ENCODE data around the gene TFIP11. TPM values are rescaled to one million over a fixed set of nuclear protein-coding genes. Genes with fewer than 3 reads are reported as not detected.

Gene TFIP11
- total and polyA plus RNA-seq, 10 of the 15 experiments (the other 5 are each of a cell fraction or from before 2014, with no cell fraction given), result 14.2 to 43.3 (median 31.9) TPM

DNA sequence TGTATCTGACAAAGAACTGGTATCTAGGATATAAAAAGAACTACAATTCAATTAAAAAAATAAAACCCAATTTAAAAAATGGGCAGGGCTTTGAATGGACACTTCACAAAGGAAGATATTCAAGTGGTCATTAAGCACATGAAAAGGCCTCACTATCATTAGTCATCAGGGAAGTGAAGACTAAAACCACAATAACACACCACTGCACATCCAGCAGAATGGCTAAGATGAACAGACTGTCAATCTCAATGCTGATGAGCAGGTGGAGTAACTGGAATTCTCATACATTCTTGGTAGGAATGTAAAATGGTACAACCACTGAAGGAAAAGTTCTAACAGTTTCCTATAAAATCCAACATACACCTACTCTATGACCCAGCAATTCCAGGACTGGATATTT, 37.6 kb downstream of the TFIP11 start:
- ChIA-PET POLR2A (no interaction called here), CTCF (interaction anchor here (4.9 kb wide), 1 partner anchor 14 kb away, joined by 23 read pairs; no protein-coding TSS in a partner anchor), RAD21 (ENCODE audit: unreplicated experiment) (no interaction called here), SMC1A (ENCODE audit: uncharacterized antibody, unreplicated experiment) (interaction anchor here (1.0 to 1.3 kb wide), 2 partner anchors 29 to 168 kb away, joined by 3 to 4 read pairs; no protein-coding TSS in a partner anchor)
- no TSS peak for BruUV-seq (replicated peaks)
- ATAC-seq (peak; percentile 78), DNase-seq (ENCODE audit: low read depth, low spot score) (no peak), FAIRE-seq (no peak)
- Histone ChIP-seq H3K9me3 (replicated peaks; ENCODE audit: control insufficient read depth, insufficient read depth, low read length) (no peaks in the 10 kb centered on the region), H3K4me1 (ENCODE audit: control insufficient read depth, insufficient read depth, low read length) (peaks cover 14% of the 10 kb centered on the region), H3K27me3 (replicated peaks in 1 of 2; ENCODE audit: control insufficient read depth in 2 of 2, insufficient read depth in 2 of 2, low read length in 1 of 2) (no peaks in the 10 kb centered on the region), H3K36me3 (ENCODE audit: control insufficient read depth in 2 of 2, insufficient read depth in 2 of 2, low read length in 1 of 2) (peaks cover 16 to 20% of the 10 kb centered on the region in 2 experiments), H4K20me1 (ENCODE audit: control insufficient read depth, insufficient read depth) (no peaks in the 10 kb centered on the region), H3K27ac (ENCODE audit: control insufficient read depth, insufficient read depth) (no peak overlapping the region), H3K79me2 (ENCODE audit: control insufficient read depth, insufficient read depth, low read length) (peaks cover 21% of the 10 kb centered on the region), H3K4me2 (ENCODE audit: control insufficient read depth, insufficient read depth) (no peak overlapping the region), H2AFZ (ENCODE audit: control insufficient read depth, low read depth, low read length) (no peak overlapping the region), H3K4me3 (no peak overlapping the region), H3K9ac (ENCODE audit: control insufficient read depth, insufficient read depth, low read length) (no peak overlapping the region)
- in situ Hi-C loops (cut with MboI), result no loop called here
- intact Hi-C loops (cut with micrococcal nuclease; ENCODE audit: unreplicated experiment), result no loop called here
- no peak for TF ChIP-seq JUNB (IDR thresholded peaks at IDR 0.05)
- TF ChIP-seq, protein P1, sequence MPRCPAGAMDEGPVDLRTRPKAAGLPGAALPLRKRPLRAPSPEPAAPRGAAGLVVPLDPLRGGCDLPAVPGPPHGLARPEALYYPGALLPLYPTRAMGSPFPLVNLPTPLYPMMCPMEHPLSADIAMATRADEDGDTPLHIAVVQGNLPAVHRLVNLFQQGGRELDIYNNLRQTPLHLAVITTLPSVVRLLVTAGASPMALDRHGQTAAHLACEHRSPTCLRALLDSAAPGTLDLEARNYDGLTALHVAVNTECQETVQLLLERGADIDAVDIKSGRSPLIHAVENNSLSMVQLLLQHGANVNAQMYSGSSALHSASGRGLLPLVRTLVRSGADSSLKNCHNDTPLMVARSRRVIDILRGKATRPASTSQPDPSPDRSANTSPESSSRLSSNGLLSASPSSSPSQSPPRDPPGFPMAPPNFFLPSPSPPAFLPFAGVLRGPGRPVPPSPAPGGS (IDR thresholded peaks at IDR 0.05; ENCODE audit: borderline replicate concordance, insufficient read depth, low read depth, low read length, poor library complexity, severe bottlenecking), result no peak
- TF ChIP-seq TCF3 (IDR thresholded peaks at IDR 0.05; ENCODE audit: borderline replicate concordance, insufficient read depth, low read depth, low read length), result no peak
- TF ChIP-seq IKZF2 (IDR thresholded peaks at IDR 0.05), result no peak
- TF ChIP-seq, protein P2, sequence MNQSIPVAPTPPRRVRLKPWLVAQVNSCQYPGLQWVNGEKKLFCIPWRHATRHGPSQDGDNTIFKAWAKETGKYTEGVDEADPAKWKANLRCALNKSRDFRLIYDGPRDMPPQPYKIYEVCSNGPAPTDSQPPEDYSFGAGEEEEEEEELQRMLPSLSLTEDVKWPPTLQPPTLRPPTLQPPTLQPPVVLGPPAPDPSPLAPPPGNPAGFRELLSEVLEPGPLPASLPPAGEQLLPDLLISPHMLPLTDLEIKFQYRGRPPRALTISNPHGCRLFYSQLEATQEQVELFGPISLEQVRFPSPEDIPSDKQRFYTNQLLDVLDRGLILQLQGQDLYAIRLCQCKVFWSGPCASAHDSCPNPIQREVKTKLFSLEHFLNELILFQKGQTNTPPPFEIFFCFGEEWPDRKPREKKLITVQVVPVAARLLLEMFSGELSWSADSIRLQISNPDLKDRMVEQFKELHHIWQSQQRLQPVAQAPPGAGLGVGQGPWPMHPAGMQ (IDR thresholded peaks at IDR 0.05; ENCODE audit: borderline replicate concordance), result no peak
- no peak for TF ChIP-seq BCL11A (IDR thresholded peaks at IDR 0.05; ENCODE audit: low read depth, low read length)
- TF ChIP-seq, protein P3, sequence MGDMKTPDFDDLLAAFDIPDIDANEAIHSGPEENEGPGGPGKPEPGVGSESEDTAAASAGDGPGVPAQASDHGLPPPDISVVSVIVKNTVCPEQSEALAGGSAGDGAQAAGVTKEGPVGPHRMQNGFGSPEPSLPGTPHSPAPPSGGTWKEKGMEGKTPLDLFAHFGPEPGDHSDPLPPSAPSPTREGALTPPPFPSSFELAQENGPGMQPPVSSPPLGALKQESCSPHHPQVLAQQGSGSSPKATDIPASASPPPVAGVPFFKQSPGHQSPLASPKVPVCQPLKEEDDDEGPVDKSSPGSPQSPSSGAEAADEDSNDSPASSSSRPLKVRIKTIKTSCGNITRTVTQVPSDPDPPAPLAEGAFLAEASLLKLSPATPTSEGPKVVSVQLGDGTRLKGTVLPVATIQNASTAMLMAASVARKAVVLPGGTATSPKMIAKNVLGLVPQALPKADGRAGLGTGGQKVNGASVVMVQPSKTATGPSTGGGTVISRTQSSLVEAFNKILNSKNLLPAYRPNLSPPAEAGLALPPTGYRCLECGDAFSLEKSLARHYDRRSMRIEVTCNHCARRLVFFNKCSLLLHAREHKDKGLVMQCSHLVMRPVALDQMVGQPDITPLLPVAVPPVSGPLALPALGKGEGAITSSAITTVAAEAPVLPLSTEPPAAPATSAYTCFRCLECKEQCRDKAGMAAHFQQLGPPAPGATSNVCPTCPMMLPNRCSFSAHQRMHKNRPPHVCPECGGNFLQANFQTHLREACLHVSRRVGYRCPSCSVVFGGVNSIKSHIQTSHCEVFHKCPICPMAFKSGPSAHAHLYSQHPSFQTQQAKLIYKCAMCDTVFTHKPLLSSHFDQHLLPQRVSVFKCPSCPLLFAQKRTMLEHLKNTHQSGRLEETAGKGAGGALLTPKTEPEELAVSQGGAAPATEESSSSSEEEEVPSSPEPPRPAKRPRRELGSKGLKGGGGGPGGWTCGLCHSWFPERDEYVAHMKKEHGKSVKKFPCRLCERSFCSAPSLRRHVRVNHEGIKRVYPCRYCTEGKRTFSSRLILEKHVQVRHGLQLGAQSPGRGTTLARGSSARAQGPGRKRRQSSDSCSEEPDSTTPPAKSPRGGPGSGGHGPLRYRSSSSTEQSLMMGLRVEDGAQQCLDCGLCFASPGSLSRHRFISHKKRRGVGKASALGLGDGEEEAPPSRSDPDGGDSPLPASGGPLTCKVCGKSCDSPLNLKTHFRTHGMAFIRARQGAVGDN (IDR thresholded peaks at IDR 0.05), result no peak
- TF ChIP-seq NR2C2 (IDR thresholded peaks at IDR 0.05; ENCODE audit: borderline replicate concordance, control insufficient read depth, insufficient read length, low read depth), result no peak
- no peak for TF ChIP-seq CREB1 (IDR thresholded peaks at IDR 0.05; ENCODE audit: low read depth)
- peak; percentile 3; the same call in 1 of the 2 replicates for TF ChIP-seq SPI1 (IDR thresholded peaks at IDR 0.05; ENCODE audit: borderline replicate concordance, insufficient read depth, low read depth, low read length)
- no peak for TF ChIP-seq NFIC (IDR thresholded peaks at IDR 0.05; ENCODE audit: low read depth, low read length)
- TF ChIP-seq, protein P4, sequence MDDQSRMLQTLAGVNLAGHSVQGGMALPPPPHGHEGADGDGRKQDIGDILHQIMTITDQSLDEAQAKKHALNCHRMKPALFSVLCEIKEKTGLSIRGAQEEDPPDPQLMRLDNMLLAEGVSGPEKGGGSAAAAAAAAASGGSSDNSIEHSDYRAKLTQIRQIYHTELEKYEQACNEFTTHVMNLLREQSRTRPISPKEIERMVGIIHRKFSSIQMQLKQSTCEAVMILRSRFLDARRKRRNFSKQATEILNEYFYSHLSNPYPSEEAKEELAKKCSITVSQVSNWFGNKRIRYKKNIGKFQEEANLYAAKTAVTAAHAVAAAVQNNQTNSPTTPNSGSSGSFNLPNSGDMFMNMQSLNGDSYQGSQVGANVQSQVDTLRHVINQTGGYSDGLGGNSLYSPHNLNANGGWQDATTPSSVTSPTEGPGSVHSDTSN (IDR thresholded peaks at IDR 0.05; ENCODE audit: insufficient replicate concordance, low read depth, low read length), result peak; percentile 43
- TF ChIP-seq TCF7 (IDR thresholded peaks at IDR 0.05; ENCODE audit: borderline replicate concordance), result no peak
- TF ChIP-seq, protein P5, sequence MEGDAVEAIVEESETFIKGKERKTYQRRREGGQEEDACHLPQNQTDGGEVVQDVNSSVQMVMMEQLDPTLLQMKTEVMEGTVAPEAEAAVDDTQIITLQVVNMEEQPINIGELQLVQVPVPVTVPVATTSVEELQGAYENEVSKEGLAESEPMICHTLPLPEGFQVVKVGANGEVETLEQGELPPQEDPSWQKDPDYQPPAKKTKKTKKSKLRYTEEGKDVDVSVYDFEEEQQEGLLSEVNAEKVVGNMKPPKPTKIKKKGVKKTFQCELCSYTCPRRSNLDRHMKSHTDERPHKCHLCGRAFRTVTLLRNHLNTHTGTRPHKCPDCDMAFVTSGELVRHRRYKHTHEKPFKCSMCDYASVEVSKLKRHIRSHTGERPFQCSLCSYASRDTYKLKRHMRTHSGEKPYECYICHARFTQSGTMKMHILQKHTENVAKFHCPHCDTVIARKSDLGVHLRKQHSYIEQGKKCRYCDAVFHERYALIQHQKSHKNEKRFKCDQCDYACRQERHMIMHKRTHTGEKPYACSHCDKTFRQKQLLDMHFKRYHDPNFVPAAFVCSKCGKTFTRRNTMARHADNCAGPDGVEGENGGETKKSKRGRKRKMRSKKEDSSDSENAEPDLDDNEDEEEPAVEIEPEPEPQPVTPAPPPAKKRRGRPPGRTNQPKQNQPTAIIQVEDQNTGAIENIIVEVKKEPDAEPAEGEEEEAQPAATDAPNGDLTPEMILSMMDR (IDR thresholded peaks at IDR 0.05 in 2 of 3, conservative IDR thresholded peaks at IDR 0.05 in 1 of 3; ENCODE audit: control insufficient read depth in 2 of 3, extremely low read depth in 1 of 3, insufficient read depth in 1 of 3, low read depth in 3 of 3, low read length in 3 of 3), result no peak

All from GM12878 (cell line).